ENCODE measurements around the gene MEP1B.

DNA sequence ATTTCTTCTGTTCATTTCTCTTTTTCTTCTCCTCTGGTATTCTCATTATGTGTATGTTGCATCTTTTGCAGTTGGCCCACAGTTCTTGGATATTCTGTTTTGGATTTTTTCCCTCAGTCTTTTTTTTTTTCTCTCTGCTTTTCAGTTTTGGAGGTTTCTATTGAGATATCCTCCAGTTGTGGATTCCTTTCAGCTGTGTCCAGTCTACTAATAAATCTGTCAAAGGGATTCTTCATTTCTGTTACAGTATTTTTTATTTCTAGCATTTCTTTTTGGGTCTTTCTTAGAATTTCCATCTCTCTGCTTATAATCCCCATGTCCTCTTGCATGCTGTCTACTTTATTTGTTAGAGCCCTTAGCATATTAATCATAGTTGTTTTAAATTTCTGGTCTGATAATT is 6.3 kb upstream of the MEP1B start:
- TF ChIP-seq CTCF (IDR thresholded peaks at IDR 0.05) (no peak), EZH2 (IDR thresholded peaks at IDR 0.05; ENCODE audit: borderline replicate concordance, insufficient read depth, low read depth, low read length, poor library complexity, severe bottlenecking) (no peak)

All from B cell (primary cell).